NCI-H460 (cell line): ENCODE measurements around the gene HASPIN. TPM values are rescaled to one million over a fixed set of nuclear protein-coding genes. Genes with fewer than 3 reads are reported as not detected.

Source experiments
- DNase-seq: peaks from one replicate; pipeline ENCODE4 v3.0.0-alpha.2; 2016; ENCODE audit warnings: low read depth; ENCODE audit errors: extremely low read depth
- polyA plus RNA-seq: library from polyadenylated mRNA; depleted of rRNA; stranded (reverse); fragments of >200 nt; gene quantifications from 2 replicates; pipeline ENCODE4 v1.2.3, GENCODE V29; 2014; cell fraction: nucleus; rRNA removed
- total RNA-seq: library from RNA; depleted of rRNA; stranded (reverse); fragments of >200 nt; shearing (Covaris generic); gene quantifications from 2 replicates; pipeline ENCODE4 v1.2.3, GENCODE V29; 2014; rRNA removed

The HASPIN gene
- 13.2 and 13.9 TPM in 2 replicates for total RNA-seq
- 11.6 and 12.9 TPM in 2 replicates for polyA plus RNA-seq

DNA sequence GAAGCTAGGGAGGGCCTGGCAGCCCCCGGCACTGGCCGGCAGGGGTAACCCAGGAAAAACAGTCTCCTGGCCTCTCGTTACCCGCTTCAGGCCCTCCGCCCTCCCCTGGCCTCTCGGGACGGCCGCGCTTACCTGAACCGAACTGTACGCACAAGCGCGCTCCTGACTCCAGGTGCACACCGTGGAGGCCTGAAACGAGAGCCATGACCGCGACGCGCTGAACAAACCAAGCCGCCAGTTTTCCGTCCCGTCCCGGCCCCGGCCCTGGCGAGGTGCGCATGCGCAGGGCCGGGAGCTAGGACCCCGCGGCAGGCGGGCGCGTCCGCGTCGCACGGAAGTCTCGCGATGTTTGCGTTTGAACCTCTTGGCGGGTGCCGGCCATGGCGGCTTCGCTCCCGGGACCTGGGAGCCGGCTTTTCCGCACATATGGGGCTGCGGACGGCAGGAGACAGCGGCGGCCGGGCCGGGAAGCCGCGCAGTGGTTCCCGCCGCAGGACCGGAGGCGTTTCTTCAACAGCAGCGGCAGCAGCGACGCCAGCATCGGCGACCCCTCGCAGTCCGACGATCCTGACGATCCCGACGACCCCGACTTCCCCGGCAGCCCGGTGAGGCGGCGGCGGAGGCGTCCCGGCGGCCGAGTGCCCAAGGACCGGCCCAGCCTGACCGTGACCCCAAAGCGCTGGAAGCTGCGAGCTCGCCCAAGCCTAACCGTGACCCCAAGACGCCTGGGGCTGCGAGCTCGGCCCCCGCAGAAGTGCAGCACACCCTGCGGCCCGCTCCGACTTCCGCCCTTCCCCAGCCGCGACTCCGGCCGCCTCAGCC, at the start of gene HASPIN:
TSS of gene HASPIN (plus strand) at position 348 of the 822 bp plus-strand sequence. CDS start at position 381, 33 bp downstream.
- peak; percentile 90 for DNase-seq

DNA sequence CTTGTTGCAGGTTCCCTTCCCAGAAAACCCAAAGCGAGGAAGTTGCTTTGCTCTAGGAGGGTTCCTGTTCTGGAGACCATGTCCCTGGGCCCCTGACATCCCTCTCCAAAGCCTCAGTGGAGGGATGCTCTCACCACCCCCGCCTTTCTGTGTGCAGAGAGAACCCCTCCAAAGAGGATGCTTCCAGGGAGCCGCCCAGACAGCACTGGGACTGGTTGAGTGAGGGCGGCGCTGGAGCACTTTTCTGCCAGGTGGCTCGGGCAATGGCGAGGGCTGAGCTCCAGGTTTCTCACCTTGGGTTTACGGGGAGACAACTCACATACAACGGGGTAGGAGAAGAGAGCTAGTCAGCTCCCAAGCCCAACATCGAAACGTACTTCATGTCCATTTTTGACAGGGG, 47.8 kb upstream of the HASPIN start:
- no peak for DNase-seq

- no peak for DNase-seq
These were observed 45.4 kb upstream of the HASPIN start for GRCh38 chr17:3678095-3678820.

- no peak for DNase-seq
These were observed 44.7 kb upstream of the HASPIN start for GRCh38 chr17:3678821-3679530.

- DNase-seq = no peak
These were observed 44.1 kb upstream of the HASPIN start for GRCh38 chr17:3679531-3680126.

DNA sequence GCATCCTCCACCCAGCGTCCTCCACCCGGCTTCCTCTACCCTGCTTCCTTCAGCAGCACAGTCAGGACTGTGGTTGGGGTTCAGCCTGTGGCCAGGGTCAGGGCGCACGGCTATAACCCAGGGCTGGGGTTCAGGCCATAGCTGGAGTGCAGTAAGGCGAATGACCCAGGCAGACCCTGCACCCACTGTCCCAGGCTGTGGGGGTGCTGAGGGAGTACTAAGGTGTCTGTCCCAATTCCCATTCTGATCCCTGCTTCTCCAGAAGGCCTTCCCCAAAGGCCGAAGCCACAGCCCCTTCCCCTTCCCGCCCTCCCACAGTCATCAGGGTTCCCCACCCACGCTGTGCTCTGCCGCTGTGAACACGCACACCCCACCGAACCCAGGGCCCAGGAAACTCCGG, 42.6 kb upstream of the HASPIN start:
- DNase-seq = no peak

GRCh38 chr17:3681565-3681964, 42.1 kb upstream of the HASPIN start:
- no peak for DNase-seq

GRCh38 chr17:3682033-3682432, 41.7 kb upstream of the HASPIN start:
- DNase-seq = no peak

- DNase-seq = peak; percentile 49
These were observed 40.6 kb upstream of the HASPIN start for GRCh38 chr17:3683054-3683511.

DNA sequence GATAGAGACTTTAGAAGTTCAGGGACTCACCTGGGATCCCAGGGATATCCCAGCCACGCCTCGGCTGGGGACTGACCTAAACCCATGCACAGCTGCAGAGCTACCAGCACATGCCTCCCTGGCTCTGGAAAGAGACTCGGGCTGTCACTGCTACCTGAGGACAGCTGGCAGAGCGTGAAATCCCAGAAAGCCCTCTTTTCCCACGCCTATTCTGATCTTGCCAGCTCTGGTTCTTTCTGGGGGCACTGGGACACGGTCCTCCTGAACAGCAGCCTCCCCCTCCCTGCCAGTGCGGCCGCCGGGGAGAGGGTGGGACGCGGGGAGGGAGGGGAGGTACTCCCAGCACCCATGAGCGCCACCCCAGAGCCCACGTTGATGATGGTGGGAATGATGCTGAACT, 38.5 kb upstream of the HASPIN start:
- DNase-seq = no peak

GRCh38 chr17:3688027-3688553, 35.6 kb upstream of the HASPIN start:
- no peak for DNase-seq

GRCh38 chr17:3688852-3689261, 34.8 kb upstream of the HASPIN start:
- no peak for DNase-seq

DNA sequence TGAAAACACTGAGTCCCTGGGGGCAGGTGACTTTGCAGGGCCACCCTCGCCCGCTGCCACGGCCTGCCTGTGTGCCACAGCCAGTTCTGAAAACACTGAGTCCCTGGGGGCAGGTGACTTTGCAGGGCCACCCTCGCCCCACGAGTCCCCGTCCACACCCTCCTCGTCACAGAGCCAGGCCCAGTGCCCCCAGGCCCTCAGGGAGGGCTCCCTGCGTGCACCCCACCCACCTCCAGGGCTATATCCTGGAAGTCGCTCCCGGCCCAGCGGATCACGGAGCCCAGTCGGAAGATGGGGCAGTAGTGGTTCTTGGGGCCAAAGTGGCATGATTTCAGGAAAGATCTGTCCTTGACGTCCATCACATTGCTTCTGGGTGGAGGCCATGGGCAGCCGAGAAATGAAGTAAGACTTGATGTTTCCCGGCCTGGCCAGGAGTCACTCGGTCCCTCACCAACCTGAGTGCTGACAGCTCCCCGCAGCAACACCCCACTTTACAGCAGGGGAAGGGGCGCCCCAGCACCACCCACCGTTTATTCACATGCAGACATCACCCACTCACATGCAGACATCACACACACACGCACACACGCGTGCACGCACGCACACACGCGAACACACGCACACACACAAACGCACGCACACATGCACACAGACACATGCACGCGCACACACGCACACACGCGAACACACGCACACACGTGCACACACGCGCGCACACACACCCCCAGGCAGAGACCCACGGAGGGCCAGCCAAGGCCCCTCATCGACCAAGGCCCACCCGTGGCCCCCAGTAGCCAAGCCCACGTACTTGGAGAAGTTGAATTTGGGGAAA, 34.2 kb upstream of the HASPIN start:
- no peak for DNase-seq

DNA sequence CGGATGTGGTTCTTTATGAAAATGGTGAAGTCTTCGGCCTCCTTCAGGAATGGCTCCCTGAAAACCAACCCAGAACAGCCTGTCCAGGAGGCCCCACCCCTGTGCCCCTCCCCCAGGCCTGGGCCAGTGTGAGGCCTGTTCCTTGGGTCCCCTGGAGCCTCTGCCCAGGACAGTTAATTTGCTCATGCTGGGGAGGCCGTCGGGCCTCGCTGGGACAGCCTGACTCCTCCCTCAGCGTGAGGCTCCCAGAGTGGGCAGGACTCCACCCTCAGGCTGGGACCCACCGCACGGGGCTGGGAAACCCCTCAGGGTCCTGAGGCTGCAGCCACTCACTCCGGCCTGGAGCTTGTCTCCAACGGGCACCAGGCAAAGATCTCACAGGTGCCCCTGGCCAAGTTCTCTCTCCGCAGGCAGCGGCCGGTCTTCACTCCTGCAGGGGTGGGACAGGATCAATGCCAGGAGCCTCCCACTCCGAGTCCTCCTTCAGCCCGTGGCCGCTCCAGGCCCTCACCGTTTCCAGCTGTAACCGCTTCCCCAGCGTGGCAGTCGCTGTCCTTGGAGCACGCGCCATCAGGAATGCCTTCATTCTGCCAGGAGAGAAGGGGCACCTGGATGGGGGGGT, 33.5 kb upstream of the HASPIN start:
- no peak for DNase-seq

DNA sequence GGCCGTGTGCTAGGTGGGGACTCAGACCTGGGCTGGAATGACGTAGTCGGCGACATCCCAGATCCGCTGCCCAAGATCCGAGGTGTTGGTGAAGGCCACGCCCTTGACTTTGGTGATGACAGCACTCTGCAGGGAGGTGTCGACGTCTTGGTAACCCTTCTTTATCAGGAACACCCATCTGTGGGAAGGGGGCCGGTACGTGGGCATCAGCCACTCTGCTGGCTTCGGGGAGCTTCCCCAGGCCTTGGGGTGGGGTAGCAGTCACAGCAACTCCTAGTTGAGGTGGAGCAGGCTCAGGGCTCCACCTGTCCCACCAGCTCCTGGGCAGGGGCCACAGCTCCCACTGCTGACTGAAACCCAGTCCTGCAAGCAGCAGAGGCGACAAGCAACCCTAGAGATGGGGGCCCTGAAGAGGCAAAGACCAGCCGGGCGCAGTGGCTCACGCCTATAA, 32.1 kb upstream of the HASPIN start:
- no peak for DNase-seq

DNA sequence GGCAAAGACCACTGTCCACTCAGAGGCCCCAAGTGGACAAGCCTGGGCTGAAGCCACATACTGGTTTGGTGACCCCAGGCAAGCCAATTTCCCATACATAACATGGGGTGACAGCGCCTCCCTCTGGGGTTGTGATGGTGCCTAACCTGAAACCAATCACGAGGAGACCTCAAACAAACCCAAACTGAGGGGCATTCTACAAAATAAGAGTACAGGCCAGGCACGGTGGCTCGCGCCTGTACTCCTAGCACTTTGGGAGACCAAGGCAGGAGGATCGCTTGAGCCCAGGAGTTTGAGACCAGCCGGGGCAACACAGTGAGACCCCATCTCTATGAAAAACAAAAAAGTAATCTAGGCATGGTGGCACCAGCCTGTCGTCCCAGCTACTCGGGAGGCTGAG, 31.4 kb upstream of the HASPIN start:
- no peak for DNase-seq

- no peak for DNase-seq
These were observed 30.6 kb upstream of the HASPIN start for GRCh38 chr17:3693141-3693540.

DNA sequence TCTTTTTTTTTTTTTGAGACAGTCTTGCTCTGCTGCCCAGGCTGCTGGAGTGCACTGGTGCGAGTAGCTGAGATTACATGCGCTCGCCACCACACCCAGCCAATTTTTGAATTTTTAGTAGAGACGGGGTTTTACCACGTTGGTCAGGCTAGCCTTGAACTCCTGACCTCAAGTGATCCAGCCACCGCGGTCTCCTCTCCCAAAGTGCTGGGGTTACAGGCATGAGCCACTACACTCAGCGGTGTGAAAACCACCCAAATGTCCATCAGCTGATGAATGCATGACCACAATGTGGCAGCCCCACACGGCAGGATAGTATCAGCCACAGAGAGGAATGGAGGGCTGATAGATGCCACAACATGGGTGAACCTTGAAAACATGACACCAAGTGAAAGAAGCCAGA, 29.9 kb upstream of the HASPIN start:
- no peak for DNase-seq

DNA sequence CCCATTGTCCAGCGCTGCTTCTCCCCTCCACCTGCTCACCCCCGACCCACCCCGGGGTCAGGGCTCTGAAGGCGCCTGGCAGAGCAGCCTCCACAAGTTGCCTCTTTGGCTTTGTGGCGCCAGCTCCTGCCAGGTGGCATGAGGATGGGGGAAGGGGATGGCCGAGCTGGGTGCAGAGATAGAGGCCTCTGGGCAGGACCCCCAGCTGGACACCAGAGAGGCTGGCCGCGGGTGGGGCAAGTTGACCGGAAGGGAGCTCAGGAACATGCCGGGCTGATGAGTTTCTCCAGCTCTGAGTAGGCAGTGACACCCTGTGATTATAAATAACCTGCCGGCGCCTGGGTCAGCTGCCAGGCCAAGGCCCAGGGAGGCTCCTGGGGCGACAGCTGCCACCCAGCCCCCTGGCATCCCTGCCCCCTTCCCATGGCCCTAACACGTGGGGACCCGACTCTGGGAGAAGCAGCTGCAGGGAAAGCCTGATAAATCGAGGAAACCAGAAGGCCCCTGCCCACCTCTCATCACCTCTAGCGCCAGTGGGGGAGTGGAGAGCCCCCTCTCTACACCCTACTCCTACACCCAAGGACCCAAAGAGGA, 28.5 kb upstream of the HASPIN start:
- DNase-seq = no peak
